ENCODE measurements around the gene TMEM225B.

GRCh38 chr7:99594948-99595745 is 2.9 kb upstream of the TMEM225B start:
- TF ChIP-seq, protein P1, sequence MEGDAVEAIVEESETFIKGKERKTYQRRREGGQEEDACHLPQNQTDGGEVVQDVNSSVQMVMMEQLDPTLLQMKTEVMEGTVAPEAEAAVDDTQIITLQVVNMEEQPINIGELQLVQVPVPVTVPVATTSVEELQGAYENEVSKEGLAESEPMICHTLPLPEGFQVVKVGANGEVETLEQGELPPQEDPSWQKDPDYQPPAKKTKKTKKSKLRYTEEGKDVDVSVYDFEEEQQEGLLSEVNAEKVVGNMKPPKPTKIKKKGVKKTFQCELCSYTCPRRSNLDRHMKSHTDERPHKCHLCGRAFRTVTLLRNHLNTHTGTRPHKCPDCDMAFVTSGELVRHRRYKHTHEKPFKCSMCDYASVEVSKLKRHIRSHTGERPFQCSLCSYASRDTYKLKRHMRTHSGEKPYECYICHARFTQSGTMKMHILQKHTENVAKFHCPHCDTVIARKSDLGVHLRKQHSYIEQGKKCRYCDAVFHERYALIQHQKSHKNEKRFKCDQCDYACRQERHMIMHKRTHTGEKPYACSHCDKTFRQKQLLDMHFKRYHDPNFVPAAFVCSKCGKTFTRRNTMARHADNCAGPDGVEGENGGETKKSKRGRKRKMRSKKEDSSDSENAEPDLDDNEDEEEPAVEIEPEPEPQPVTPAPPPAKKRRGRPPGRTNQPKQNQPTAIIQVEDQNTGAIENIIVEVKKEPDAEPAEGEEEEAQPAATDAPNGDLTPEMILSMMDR (conservative IDR thresholded peaks at IDR 0.05 in 1 of 2, IDR thresholded peaks at IDR 0.05 in 1 of 2; ENCODE audit: extremely low read depth in 1 of 2, insufficient read depth in 1 of 2, low read depth in 1 of 2, low read length in 2 of 2) = no peak
- TF ChIP-seq EZH2 (IDR thresholded peaks at IDR 0.05; ENCODE audit: borderline replicate concordance, low read length) = no peak

Measured in mammary epithelial cell (primary cell).